H1 (cell line): ENCODE results near the gene SAMD4A. TPM values are rescaled to one million over a fixed set of nuclear protein-coding genes. Genes with fewer than 3 reads are reported as not detected.

ENCODE experiments used
- CTCF ChIA-PET: fragments of 300-600 bp; sonication (Branson Sonifier 250); formaldehyde crosslinking; loops from one replicate; lab custom pipeline; 2021; ENCODE audit not compliant: partially characterized antibody; lab: Charles Lee
- POLR2A ChIA-PET: fragments of 300-600 bp; sonication (Branson Sonifier 250); formaldehyde crosslinking; loops from one replicate; lab custom pipeline; 2021; ENCODE audit warnings: inconsistent platforms; ENCODE audit not compliant: partially characterized antibody; lab: Charles Lee
- DNase-seq, 2 experiments: peaks; one replicate each; pipeline versions ENCODE4 v3.0.0 to v3.0.0-alpha.2; 2010 to 2022; ENCODE audit warnings: low spot score in 2 of 2, low read depth in 1 of 2, mixed read lengths in 1 of 2
- FAIRE-seq: peaks from 2 replicates; lab custom pipeline; 2011; peaks lifted over from hg19 to GRCh38; lab: Jason Lieb, UNC
- H2AFZ ChIP-seq: 2 replicates; pipeline ENCODE4 v1.8.1; 2012; ENCODE audit warnings: low read length, inconsistent platforms
- H2AK5ac ChIP-seq: 2 replicates; pipeline ENCODE4 v1.6.1; 2013; ENCODE audit warnings: low read depth, low read length
- H2BK120ac ChIP-seq: replicated peaks from 2 replicates; pipeline ENCODE3; 2013; ENCODE audit warnings: low read depth, low read length, inconsistent platforms
- H2BK12ac ChIP-seq: 2 replicates; pipeline ENCODE4 v1.6.1; 2013; ENCODE audit warnings: low read depth, low read length
- H2BK15ac ChIP-seq: 2 replicates; pipeline ENCODE4 v1.6.1; 2013; ENCODE audit warnings: low read length
- H2BK20ac ChIP-seq: 2 replicates; pipeline ENCODE4 v1.6.1; 2013; ENCODE audit warnings: low read length
- H2BK5ac ChIP-seq: 2 replicates; pipeline ENCODE4 v1.6.1; 2013; ENCODE audit warnings: low read depth, low read length
- H3K14ac ChIP-seq: 2 replicates; pipeline ENCODE4 v1.6.1; 2013; ENCODE audit warnings: inconsistent platforms; ENCODE audit not compliant: insufficient read length
- H3K18ac ChIP-seq: 2 replicates; pipeline ENCODE4 v1.6.1; 2013; ENCODE audit warnings: low read length; ENCODE audit errors: extremely low read depth
- H3K23ac ChIP-seq: 2 replicates; pipeline ENCODE4 v1.6.1; 2013; ENCODE audit warnings: inconsistent platforms; ENCODE audit not compliant: insufficient read length
- H3K23me2 ChIP-seq: 2 replicates; pipeline ENCODE4 v1.6.1; 2013; ENCODE audit warnings: low read depth, low read length
- H3K27ac ChIP-seq: 2 replicates; pipeline ENCODE4 v1.6.1; 2011; ENCODE audit warnings: low read depth, low read length, inconsistent platforms
- H3K27me3 ChIP-seq, 4 experiments: replicated peaks in 1 of 4; 1 replicate in 1 of 4; 2 replicates in 3 of 4; pipeline versions ENCODE4 v1.6.1 to v1.8.1; 2011 to 2013; ENCODE audit warnings: low read length in 3 of 4, mild to moderate bottlenecking in 3 of 4, inconsistent platforms in 2 of 4, mixed read lengths in 2 of 4, moderate library complexity in 1 of 4; ENCODE audit not compliant: control insufficient read depth in 3 of 4, insufficient read depth in 3 of 4; ENCODE audit errors: extremely low read depth in 1 of 4
- H3K36me3 ChIP-seq, 4 experiments: 2 replicates each; pipeline versions ENCODE4 v1.6.1 to v1.8.1; 2011 to 2013; ENCODE audit warnings: mild to moderate bottlenecking in 4 of 4, low read length in 3 of 4, moderate library complexity in 2 of 4, control low read depth in 1 of 4, inconsistent platforms in 1 of 4; ENCODE audit not compliant: insufficient read depth in 4 of 4, control insufficient read depth in 2 of 4
- H3K4ac ChIP-seq: replicated peaks from 2 replicates; pipeline ENCODE3; 2013; ENCODE audit warnings: low read length, low read depth, mixed read lengths, inconsistent platforms; ENCODE audit not compliant: insufficient read length
- H3K4me1 ChIP-seq, 4 experiments: replicated peaks in 1 of 4; 1 replicate in 1 of 4; 2 replicates in 3 of 4; pipeline versions ENCODE4 v1.6.1 to v1.8.1; 2011 to 2013; ENCODE audit warnings: low read length in 3 of 4, inconsistent platforms in 2 of 4, mixed read lengths in 1 of 4; ENCODE audit not compliant: insufficient read depth in 4 of 4, control insufficient read depth in 3 of 4
- H3K4me2 ChIP-seq, 2 experiments: 2 replicates each; pipeline versions ENCODE4 v1.6.1 to v1.8.1; 2011 to 2013; ENCODE audit warnings: low read depth in 2 of 2, low read length in 2 of 2, control low read depth in 1 of 2, inconsistent platforms in 1 of 2, mild to moderate bottlenecking in 1 of 2; ENCODE audit not compliant: insufficient read depth in 1 of 2
- H3K4me3 ChIP-seq, 4 experiments: fragments of 200-600, 300-600 bp in 1 of 4; sonication (generic), shearing (Covaris generic), sonication (Bioruptor Twin) in 1 of 4; 2 replicates each; pipeline versions ENCODE4 v1.5.1 to v1.8.1; 2011 to 2016; ENCODE audit warnings: low read length in 4 of 4, low read depth in 3 of 4, control low read depth in 2 of 4, inconsistent platforms in 2 of 4, mild to moderate bottlenecking in 2 of 4, mixed read lengths in 1 of 4, moderate library complexity in 1 of 4; ENCODE audit not compliant: insufficient read depth in 2 of 4; ENCODE audit errors: extremely low read depth in 1 of 4
- H3K56ac ChIP-seq: replicated peaks from 2 replicates; pipeline ENCODE3; 2013; ENCODE audit warnings: low read depth, mild to moderate bottlenecking, mixed read lengths, low read length, inconsistent platforms; ENCODE audit not compliant: insufficient read length
- H3K79me1 ChIP-seq: 2 replicates; pipeline ENCODE4 v1.6.1; 2013; ENCODE audit warnings: low read depth, low read length, control low read depth
- H3K79me2 ChIP-seq, 2 experiments: 2 replicates each; pipeline versions ENCODE4 v1.6.1 to v1.8.1; 2012 to 2013; ENCODE audit warnings: low read length in 2 of 2, mild to moderate bottlenecking in 2 of 2, inconsistent platforms in 1 of 2; ENCODE audit not compliant: insufficient read depth in 2 of 2, control insufficient read depth in 1 of 2
- H3K9ac ChIP-seq, 4 experiments: replicated peaks in 1 of 4; 1 replicate in 1 of 4; 2 replicates in 3 of 4; pipeline versions ENCODE4 v1.6.1 to v1.8.1; 2011 to 2013; ENCODE audit warnings: low read depth in 3 of 4, low read length in 3 of 4, control low read depth in 2 of 4, mild to moderate bottlenecking in 2 of 4, moderate library complexity in 2 of 4, inconsistent platforms in 1 of 4; ENCODE audit errors: extremely low read depth in 1 of 4
- H3K9me3 ChIP-seq, 2 experiments: 2 replicates each; pipeline versions ENCODE4 v1.6.1 to v1.8.1; 2012 to 2013; ENCODE audit warnings: mild to moderate bottlenecking in 2 of 2, moderate library complexity in 2 of 2, control low read depth in 1 of 2, inconsistent platforms in 1 of 2, low read depth in 1 of 2, low read length in 1 of 2, mixed read lengths in 1 of 2; ENCODE audit not compliant: insufficient read depth in 2 of 2
- H4K20me1 ChIP-seq, 2 experiments: replicated peaks in 1 of 2; 2 replicates each; pipeline versions ENCODE3 to v1.8.1; 2011 to 2013; ENCODE audit warnings: inconsistent platforms in 2 of 2, low read length in 2 of 2, mild to moderate bottlenecking in 1 of 2; ENCODE audit not compliant: insufficient read depth in 2 of 2, control insufficient read depth in 1 of 2
- H4K5ac ChIP-seq: 2 replicates; pipeline ENCODE4 v1.6.1; 2013; ENCODE audit warnings: low read length, low read depth, mixed read lengths, inconsistent platforms; ENCODE audit not compliant: insufficient read length
- H4K8ac ChIP-seq: 2 replicates; pipeline ENCODE4 v1.8.0; 2013; ENCODE audit warnings: mild to moderate bottlenecking, moderate library complexity, low read length, inconsistent platforms; ENCODE audit not compliant: insufficient read depth; ENCODE audit errors: extremely low read depth
- H4K91ac ChIP-seq: replicated peaks from 2 replicates; pipeline ENCODE3; 2013; ENCODE audit warnings: low read length, mixed read lengths, inconsistent platforms; ENCODE audit not compliant: insufficient read length
- EP300 ChIP-seq, 2 experiments: IDR thresholded peaks; 1 replicate in 1 of 2; 2 replicates in 1 of 2; pipeline ENCODE4 v1.6.1; 2011 to 2012; ENCODE audit warnings: low read depth in 2 of 2, low read length in 2 of 2, mild to moderate bottlenecking in 2 of 2, borderline replicate concordance in 1 of 2, inconsistent platforms in 1 of 2, moderate library complexity in 1 of 2
- JUND ChIP-seq: IDR thresholded peaks from 2 replicates; pipeline ENCODE4 v1.6.1; 2011; ENCODE audit warnings: mild to moderate bottlenecking, improper control_type of control experiment, low read length
- TAF1 ChIP-seq: IDR thresholded peaks from 2 replicates; pipeline ENCODE4 v1.6.1; 2011; ENCODE audit warnings: mild to moderate bottlenecking, low read depth, low read length
- WGBS, 2 experiments: shearing (Covaris generic) in 1 of 2; methylation state at CpG; one replicate each; pipeline versions ENCODE4 v1.1.6 to v1.1.7; 2013 to 2015; ENCODE audit warnings: low lambda C conversion rate in 2 of 2, mixed read lengths in 2 of 2, inconsistent platforms in 1 of 2, low coverage in 1 of 2, missing lambda C conversion rate in 1 of 2; ENCODE audit not compliant: insufficient replicate concordance in 2 of 2, insufficient coverage in 1 of 2, insufficient read length in 1 of 2; ENCODE audit errors: extremely low coverage in 1 of 2, missing lambda C conversion rate in 1 of 2; 5-methylcytosine and 5-hydroxymethylcytosine counted together
- polyA plus RNA-seq, 7 experiments: library from polyadenylated mRNA; depleted of rRNA in 3 of 7; stranded (reverse) in 5 of 7; unstranded in 2 of 7; fragments of >200 nt in 5 of 7; fragments of 200-250 nt in 2 of 7; gene quantifications; 1 replicate in 5 of 7; 2 replicates in 1 of 7; 4 replicates in 1 of 7; pipeline versions ENCODE4 v1.2.1 to v1.2.3, GENCODE V29; 2011 to 2013; ENCODE audit warnings: missing spikeins in 2 of 7, mixed read lengths in 2 of 7
- total RNA-seq: library from RNA; stranded (reverse); fragmentation: NEBNext Ultra II Directional; extraction: Animal tissue kit (Norgen Biotek cat#: 25700); gene quantifications from 2 replicates; pipeline ENCODE4 v1.2.1, GENCODE V29; 2021

SAMD4A gene
- total and polyA plus RNA-seq, 2 of the 8 experiments (the other 6 are each of a cell fraction or from before 2014, with no cell fraction given), result 2.4 to 12.3 TPM

GRCh38 chr14:54673193-54674045, 106.5 kb downstream of the SAMD4A start:
- H3K4me1 ChIP-seq, result peaks cover 13 to 31% (median 26%) of the 10 kb centered on the region in 4 experiments
- ChIA-PET CTCF (interaction anchor here (0.7 to 4.9 kb wide), 9 partner anchors 11 to 104 kb away, joined by 3 to 18 read pairs (median 3); no protein-coding TSS in a partner anchor), POLR2A (interaction anchor here (0.6 to 2.1 kb wide), 4 partner anchors 10 to 108 kb away, joined by 3 to 5 read pairs (median 3); no protein-coding TSS in a partner anchor)
- no peak overlapping the region for H3K23ac ChIP-seq
- no peaks in the 10 kb centered on the region for H4K20me1 ChIP-seq
- no peak for FAIRE-seq
- no peak overlapping the region for H4K8ac ChIP-seq
- no peaks in the 10 kb centered on the region for H3K79me2 ChIP-seq
- H2BK5ac ChIP-seq, result peak overlapping the region; percentile 20; the same call in 1 of the 2 replicates
- no peak overlapping the region; the same call in 1 of the 2 replicates for H2BK12ac ChIP-seq
- H3K27me3 ChIP-seq, result no peaks in the 10 kb centered on the region
- no peak overlapping the region for H2BK20ac ChIP-seq
- no peak overlapping the region for H4K91ac ChIP-seq
- 0 out of 2 replicates have a peak overlapping the region, but pooled peaks have one; percentile 19 for H3K18ac ChIP-seq
- 74% methylated on average over 13 of the region's 13 CpGs; no CpG with 5 or more reads in 1 of the 2 experiments for WGBS, 2 experiments
- no peak for TF ChIP-seq EP300 (IDR thresholded peaks at IDR 0.05; ENCODE audit: borderline replicate concordance in 1 of 2, low read depth in 2 of 2, low read length in 2 of 2)
- TF ChIP-seq TAF1, result 0 out of 2 replicates have a peak, but pooled peaks have one; percentile 19
- TF ChIP-seq JUND, result 0 out of 2 replicates have a peak, but pooled peaks have one; percentile 21
- H2AK5ac ChIP-seq, result no peak overlapping the region; the same call in 1 of the 2 replicates
- no peak overlapping the region for H3K14ac ChIP-seq
- H2BK120ac ChIP-seq, result no peak overlapping the region
- no peaks in the 10 kb centered on the region for H3K9me3 ChIP-seq
- no peak overlapping the region for H3K56ac ChIP-seq
- no peak overlapping the region for H2AFZ ChIP-seq
- H3K9ac ChIP-seq, result no peak overlapping the region
- no peak overlapping the region; the same call in 1 of the 2 replicates for H2BK15ac ChIP-seq
- no peak overlapping the region for H3K27ac ChIP-seq
- no peak overlapping the region for H3K4ac ChIP-seq
- no peak for DNase-seq
- peaks cover 3% of the 10 kb centered on the region; the same call in 1 of the 2 replicates for H3K79me1 ChIP-seq
- no peaks in the 10 kb centered on the region for H3K23me2 ChIP-seq
- H3K4me2 ChIP-seq, result peak overlapping the region in 1 of 2 experiments; percentile 12; a peak in 1 of 4 replicates
- no peak overlapping the region for H4K5ac ChIP-seq
- no peaks in the 10 kb centered on the region for H3K36me3 ChIP-seq
- H3K4me3 ChIP-seq, result no peak overlapping the region
